Ascending aorta (tissue), 2 donors: ENCODE measurements around the gene CLDN20. TPM values are rescaled to one million over a fixed set of nuclear protein-coding genes. Genes with fewer than 3 reads are reported as not detected.

Source experiments
- DNase-seq, 2 donors: peaks; one replicate each; pipeline ENCODE4 v3.0.0-alpha.2; 2019; ENCODE audit warnings: low spot score in 2 of 2
- H3K27ac ChIP-seq, 2 donors: fragments of 200-600 bp; sonication (generic); one replicate each; pipeline ENCODE4 v1.5.1; 2016 to 2017; ENCODE audit warnings: mild to moderate bottlenecking in 1 of 2
- H3K27me3 ChIP-seq: fragments of 200-600 bp; sonication (generic); one replicate; pipeline ENCODE4 v1.5.1; 2017
- H3K36me3 ChIP-seq, 2 donors: fragments of 200-600 bp; sonication (generic); one replicate each; pipeline ENCODE4 v1.5.1; 2016
- H3K4me1 ChIP-seq, 2 donors: fragments of 200-600 bp; sonication (generic); one replicate each; pipeline ENCODE4 v1.5.1; 2016 to 2017; ENCODE audit warnings: mild to moderate bottlenecking in 1 of 2
- H3K4me3 ChIP-seq, 2 donors: fragments of 200-600 bp; sonication (generic); one replicate each; pipeline ENCODE4 v1.5.1; 2016 to 2017; ENCODE audit warnings: mild to moderate bottlenecking in 1 of 2
- H3K9me3 ChIP-seq, 2 donors: fragments of 200-600 bp; sonication (generic); one replicate each; pipeline ENCODE4 v1.5.1; 2016
- intact Hi-C: fragments of 100-400 bp; cut with DNase I; formaldehyde crosslinking; loops from one replicate; pipeline ENCODE4 v1.15.1; 2023
- total RNA-seq: library from RNA; depleted of rRNA; stranded (reverse); fragments of >200 nt; gene quantifications from one replicate; pipeline ENCODE4 v1.1.0, GENCODE V29; 2016
- TF ChIP-seq, protein P1 (sequence below), 3 experiments: fragments of 200-600 bp in 2 of 3; fragments of 450-650 bp in 1 of 3; sonication (generic) in 2 of 3; IDR thresholded peaks; one replicate each; pipeline ENCODE4 v1.5.1; 2016 to 2019; ENCODE audit warnings: antibody characterized with exemption in 3 of 3, mild to moderate bottlenecking in 1 of 3, moderate library complexity in 1 of 3

Gene CLDN20
- total RNA-seq, 1 donor from 2014 or later: not detected

- Histone ChIP-seq H3K4me1 (no peaks in the 10 kb centered on the region), H3K27me3 (no peaks in the 10 kb centered on the region), H3K36me3 (peaks cover 8 to 9% of the 10 kb centered on the region in 2 donors), H3K9me3 (no peaks in the 10 kb centered on the region), H3K4me3 (no peak overlapping the region), H3K27ac (no peak overlapping the region)
- intact Hi-C loops: no loop called here
- TF ChIP-seq, protein P1, sequence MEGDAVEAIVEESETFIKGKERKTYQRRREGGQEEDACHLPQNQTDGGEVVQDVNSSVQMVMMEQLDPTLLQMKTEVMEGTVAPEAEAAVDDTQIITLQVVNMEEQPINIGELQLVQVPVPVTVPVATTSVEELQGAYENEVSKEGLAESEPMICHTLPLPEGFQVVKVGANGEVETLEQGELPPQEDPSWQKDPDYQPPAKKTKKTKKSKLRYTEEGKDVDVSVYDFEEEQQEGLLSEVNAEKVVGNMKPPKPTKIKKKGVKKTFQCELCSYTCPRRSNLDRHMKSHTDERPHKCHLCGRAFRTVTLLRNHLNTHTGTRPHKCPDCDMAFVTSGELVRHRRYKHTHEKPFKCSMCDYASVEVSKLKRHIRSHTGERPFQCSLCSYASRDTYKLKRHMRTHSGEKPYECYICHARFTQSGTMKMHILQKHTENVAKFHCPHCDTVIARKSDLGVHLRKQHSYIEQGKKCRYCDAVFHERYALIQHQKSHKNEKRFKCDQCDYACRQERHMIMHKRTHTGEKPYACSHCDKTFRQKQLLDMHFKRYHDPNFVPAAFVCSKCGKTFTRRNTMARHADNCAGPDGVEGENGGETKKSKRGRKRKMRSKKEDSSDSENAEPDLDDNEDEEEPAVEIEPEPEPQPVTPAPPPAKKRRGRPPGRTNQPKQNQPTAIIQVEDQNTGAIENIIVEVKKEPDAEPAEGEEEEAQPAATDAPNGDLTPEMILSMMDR (IDR thresholded peaks at IDR 0.05): no peak
- no peak for DNase-seq
These were observed 39.6 kb downstream of the CLDN20 start for GRCh38 chr6:155303361-155303870.

GRCh38 chr6:155306958-155307357 lies 43.1 kb downstream of the CLDN20 start:
- Histone ChIP-seq H3K36me3 (peaks cover 5 to 9% of the 10 kb centered on the region in 2 donors), H3K4me3 (no peak overlapping the region), H3K4me1 (no peaks in the 10 kb centered on the region), H3K27me3 (no peaks in the 10 kb centered on the region), H3K27ac (no peak overlapping the region), H3K9me3 (no peaks in the 10 kb centered on the region)
- intact Hi-C loops: no loop called here
- DNase-seq: no peak
- TF ChIP-seq, protein P1 (IDR thresholded peaks at IDR 0.05): no peak

DNA sequence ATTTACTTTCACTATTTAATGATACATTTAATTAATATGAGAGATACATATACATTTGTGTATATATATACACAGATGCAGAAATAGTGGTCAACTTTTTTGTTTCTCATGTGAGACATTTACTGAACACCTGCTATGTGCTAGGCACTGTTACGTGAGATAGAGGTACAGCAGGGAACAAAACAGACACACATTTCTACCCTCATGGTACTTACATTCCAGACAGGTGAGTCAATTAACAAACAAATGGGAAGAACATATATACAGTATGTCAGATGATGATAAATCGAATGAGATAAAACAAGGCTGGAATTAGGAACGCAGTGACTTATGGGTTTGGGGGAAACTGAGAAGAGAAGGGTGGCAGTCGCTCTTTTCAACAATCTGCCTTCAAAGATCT lies 45.3 kb downstream of the CLDN20 start:
- peaks cover 4 to 7% of the 10 kb centered on the region in 2 donors for H3K36me3 ChIP-seq
- intact Hi-C loops: no loop called here
- TF ChIP-seq, protein P1 (IDR thresholded peaks at IDR 0.05): no peak

GRCh38 chr6:155310596-155310995 lies 46.8 kb downstream of the CLDN20 start:
- intact Hi-C loops: loop anchor here (5.0 kb wide), 3 partner anchors 133 to 1712 kb away; partner anchors contain the start of gene SCAF8
- DNase-seq: no peak
- peaks cover 0 to 3% of the 10 kb centered on the region in 2 donors for H3K4me1 ChIP-seq
- no peak overlapping the region for H3K27ac ChIP-seq
- TF ChIP-seq, protein P1 (IDR thresholded peaks at IDR 0.05): no peak
- no peaks in the 10 kb centered on the region for H3K27me3 ChIP-seq
- peaks cover 4 to 7% of the 10 kb centered on the region in 2 donors for H3K36me3 ChIP-seq
- no peak overlapping the region for H3K4me3 ChIP-seq
- no peaks in the 10 kb centered on the region for H3K9me3 ChIP-seq

More for the DNA sequence above, 45.3 kb downstream of the CLDN20 start:
- Histone ChIP-seq H3K4me1 (peaks cover 0 to 3% of the 10 kb centered on the region in 2 donors), H3K27ac (no peak overlapping the region), H3K9me3 (no peaks in the 10 kb centered on the region), H3K4me3 (no peak overlapping the region), H3K27me3 (no peaks in the 10 kb centered on the region)
- no peak for DNase-seq

GRCh38 chr6:155311086-155311485 lies 47.3 kb downstream of the CLDN20 start:
- Histone ChIP-seq H3K27me3 (no peaks in the 10 kb centered on the region), H3K27ac (no peak overlapping the region), H3K36me3 (peaks cover 4 to 7% of the 10 kb centered on the region in 2 donors), H3K9me3 (no peaks in the 10 kb centered on the region), H3K4me1 (peaks cover 0 to 3% of the 10 kb centered on the region in 2 donors), H3K4me3 (no peak overlapping the region)
- no peak for DNase-seq
- intact Hi-C loops: loop anchor here (5.0 kb wide), 3 partner anchors 134 to 1711 kb away; partner anchors contain the start of gene SCAF8
- TF ChIP-seq, protein P1 (IDR thresholded peaks at IDR 0.05): no peak
